ENCODE data around the gene PES1. TPM values are rescaled to one million over a fixed set of nuclear protein-coding genes. Genes with fewer than 3 reads are reported as not detected.
"Not testable (repeated sequence)": the region's sequence is repeated elsewhere in the genome, so short reads cannot be mapped to it uniquely, and the experiment has no call there.

PES1 gene
- total and polyA plus RNA-seq, 2 donors = 29.1 to 49.1 TPM

DNA sequence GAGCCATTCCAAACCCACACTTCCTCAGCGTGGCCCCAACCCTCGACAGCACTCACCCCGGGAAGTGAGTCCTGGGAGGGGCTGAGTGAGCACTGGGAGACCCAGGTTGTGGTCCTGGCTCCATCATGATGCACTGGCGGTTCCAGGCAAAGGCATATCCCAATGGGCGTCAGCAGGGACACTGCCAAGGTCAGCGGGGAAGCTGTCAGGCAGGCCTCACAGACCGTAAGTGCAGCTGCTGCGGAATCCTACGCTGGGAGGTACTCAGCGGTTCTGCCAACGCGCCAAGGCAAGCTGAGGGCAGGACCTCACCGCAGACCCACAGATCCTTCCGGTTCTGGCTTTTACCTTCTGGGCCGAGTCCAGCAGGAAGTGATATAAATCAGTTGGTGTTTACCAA is 15.9 kb downstream of the PES1 start:
- Histone ChIP-seq H3K27ac (ENCODE audit: low read depth) (no peak overlapping the region), H3K36me3 (ENCODE audit: insufficient read depth) (peaks cover 10% of the 10 kb centered on the region), H3K4me3 (ENCODE audit: low read depth, low read length) (no peak overlapping the region), H3K4me1 (ENCODE audit: insufficient read depth) (peaks cover 3% of the 10 kb centered on the region)
- WGBS = 78% methylated on average over 15 of the region's 15 CpGs
- no peak for DNase-seq (ENCODE audit: extremely low spot score)

DNA sequence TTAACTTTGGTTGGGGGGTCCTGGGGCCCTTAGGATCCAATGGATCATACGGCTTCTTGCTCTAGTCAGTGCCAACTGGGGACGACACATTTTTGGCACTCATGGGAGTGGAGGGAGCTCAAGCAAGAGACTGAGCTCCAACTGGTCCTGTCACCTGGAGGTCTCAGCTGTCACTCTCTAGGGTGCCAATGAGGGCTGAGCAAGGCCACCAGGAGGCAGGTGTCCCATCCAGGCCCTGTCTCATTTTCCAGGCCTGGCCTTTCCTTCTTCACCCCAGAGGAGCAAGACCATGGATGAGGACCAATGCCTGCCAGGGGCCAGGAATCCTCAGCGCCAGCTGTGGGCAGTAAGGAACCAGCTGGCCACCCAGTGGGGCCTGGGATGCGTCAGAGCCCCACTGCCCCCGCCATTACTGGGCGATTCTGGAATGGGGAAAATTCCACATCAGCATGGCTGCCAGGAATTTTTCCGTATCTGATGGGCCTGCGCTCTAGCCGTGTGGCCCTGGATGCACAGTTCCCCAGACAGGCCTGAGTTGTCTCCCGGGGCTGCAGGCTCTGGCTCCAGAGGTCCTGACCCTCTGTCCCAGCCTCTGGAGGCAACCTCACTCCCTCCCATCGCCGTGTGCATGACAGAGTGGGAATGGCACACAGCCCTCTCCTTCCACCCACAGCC is 16.6 kb downstream of the PES1 start:
- 35% methylated on average over 12 of the region's 12 CpGs for WGBS
- peaks cover 3% of the 10 kb centered on the region for H3K4me1 ChIP-seq (ENCODE audit: insufficient read depth)
- DNase-seq (ENCODE audit: extremely low spot score) = no peak
- peaks cover 8% of the 10 kb centered on the region for H3K36me3 ChIP-seq (ENCODE audit: insufficient read depth)
- no peak overlapping the region for H3K4me3 ChIP-seq (ENCODE audit: low read depth, low read length)
- no peak overlapping the region for H3K27ac ChIP-seq (ENCODE audit: low read depth)

DNA sequence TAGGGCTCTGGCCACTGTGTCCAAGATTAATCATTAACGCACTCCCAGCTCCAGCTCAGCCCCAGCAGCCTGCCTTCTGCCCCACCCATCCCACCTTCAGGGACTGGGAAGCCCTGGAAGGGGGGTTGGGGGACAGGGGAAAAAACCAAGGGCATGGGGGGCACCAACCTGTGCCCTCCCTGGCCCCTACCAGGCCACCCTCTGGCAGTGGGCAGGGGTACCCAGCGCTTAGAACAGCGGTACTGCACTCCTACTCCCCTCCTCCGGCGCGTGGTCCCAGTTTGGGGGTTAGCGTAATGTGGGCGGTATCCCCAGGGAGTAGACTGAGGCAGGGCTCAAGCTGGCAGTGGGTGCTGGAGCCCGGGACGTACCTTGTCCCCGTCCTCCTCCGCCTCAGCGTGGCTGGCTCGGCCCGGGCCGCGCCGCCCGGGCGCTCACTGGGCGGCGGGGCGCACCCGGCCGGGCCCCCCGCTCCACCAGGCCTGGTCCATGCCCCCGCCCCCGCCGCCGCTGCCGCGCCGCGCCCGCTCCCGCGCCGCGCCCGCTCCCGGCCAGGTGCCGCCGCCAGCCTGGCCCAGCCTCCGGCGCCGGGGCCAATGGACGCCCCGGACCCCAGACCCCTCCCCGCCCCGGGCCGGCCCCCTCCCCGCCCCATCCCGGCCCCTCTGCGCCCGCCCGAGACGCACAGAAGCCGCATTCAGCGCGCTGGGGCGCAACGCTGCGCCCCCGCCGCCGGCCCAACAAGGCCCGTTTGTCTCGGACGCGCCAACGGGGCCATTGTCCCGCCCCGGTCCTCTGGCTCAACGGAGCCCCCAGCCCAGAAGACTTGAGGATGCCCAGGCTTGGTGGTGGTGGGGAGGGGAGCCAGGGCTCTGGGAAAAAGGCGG is 17.4 kb downstream of the PES1 start, which contains the start of gene GAL3ST1:
TSS of gene GAL3ST1 (minus strand) at position 571 of the 887 bp plus-strand sequence. CDS start 17,273 bp downstream, outside the sequence.
- 2% methylated on average over 75 of the region's 75 CpGs for WGBS
- peaks cover 6% of the 10 kb centered on the region for H3K36me3 ChIP-seq (ENCODE audit: insufficient read depth)
- no peak within 1 kb of the TSS for H3K27ac ChIP-seq (ENCODE audit: low read depth)
- DNase-seq (ENCODE audit: extremely low spot score) = no peak
- H3K4me1 ChIP-seq (ENCODE audit: insufficient read depth) = peaks cover 3% of the 10 kb centered on the region
- H3K4me3 ChIP-seq (ENCODE audit: low read depth, low read length) = peak within 1 kb of the TSS; percentile 13

DNA sequence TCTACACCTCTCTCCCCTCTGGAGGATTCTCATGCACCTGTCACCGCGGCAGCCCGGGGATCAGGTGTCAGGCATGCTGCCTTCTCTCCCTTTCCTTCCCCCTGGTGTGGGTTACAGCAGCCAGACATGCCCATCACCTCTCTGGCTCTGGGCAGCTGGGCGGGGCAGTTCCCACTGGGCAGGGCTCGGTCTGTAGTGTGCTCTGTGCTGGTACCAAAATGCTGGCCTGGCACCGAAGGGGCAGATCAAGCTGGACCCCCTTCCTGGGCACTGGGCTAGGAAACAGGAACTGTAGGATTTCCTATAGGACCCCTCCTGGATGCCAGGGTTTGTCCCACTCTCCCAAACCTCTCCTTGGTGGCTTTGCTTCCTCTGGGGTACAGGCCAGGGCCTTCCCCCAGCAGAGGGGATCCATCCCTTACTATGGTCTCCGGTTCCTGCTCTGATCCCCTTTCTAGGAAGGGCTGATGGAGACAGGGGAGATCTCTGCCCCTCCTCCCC is 18.1 kb downstream of the PES1 start:
- H3K36me3 ChIP-seq (ENCODE audit: insufficient read depth) = peaks cover 2% of the 10 kb centered on the region
- H3K27ac ChIP-seq (ENCODE audit: low read depth) = no peak overlapping the region
- 52% methylated on average over 7 of the region's 7 CpGs for WGBS
- H3K4me3 ChIP-seq (ENCODE audit: low read depth, low read length) = no peak overlapping the region
- H3K4me1 ChIP-seq (ENCODE audit: insufficient read depth) = peaks cover 3% of the 10 kb centered on the region
- no peak for DNase-seq (ENCODE audit: extremely low spot score)

DNA sequence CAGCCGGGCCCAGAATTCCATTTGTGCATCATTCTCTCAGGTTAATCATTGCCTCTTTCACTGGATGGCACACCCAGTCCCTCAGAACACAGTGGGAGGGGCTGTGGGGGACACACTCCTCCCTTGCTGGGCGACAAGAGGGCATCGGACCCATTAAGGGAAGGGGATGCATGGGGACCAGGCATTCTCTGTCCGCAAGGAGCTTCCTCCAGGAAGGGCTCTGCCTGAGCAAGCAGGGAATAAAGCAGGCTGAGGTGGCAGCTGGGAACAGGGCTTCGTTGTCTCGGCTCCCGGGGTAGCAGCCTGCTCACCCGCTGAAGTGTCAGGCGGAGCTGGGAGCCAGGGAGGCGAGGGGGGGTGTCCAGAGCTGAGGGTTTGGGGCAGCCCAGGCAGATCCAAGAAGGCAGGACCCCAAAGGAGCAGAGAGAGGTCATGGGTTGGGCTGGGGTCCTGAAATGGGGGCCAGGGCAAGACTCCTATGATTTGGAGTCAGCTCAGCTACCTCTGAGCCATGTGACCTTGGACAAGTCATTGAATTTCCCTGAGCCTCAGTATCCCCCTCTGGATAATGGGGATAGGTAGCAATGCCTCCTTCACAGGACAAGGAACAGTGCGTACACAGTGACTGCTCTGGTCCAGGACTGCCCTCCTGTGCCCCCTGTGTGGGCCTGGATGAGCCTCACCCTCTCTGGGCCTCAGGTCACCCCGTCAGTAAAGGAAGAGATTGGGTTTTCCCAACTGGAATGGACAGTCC is 18.7 kb downstream of the PES1 start:
- Histone ChIP-seq H3K4me1 (ENCODE audit: insufficient read depth) (peaks cover 3% of the 10 kb centered on the region), H3K27ac (ENCODE audit: low read depth) (no peak overlapping the region), H3K36me3 (ENCODE audit: insufficient read depth) (no peaks in the 10 kb centered on the region), H3K4me3 (ENCODE audit: low read depth, low read length) (no peak overlapping the region)
- 42% methylated on average over 12 of the region's 12 CpGs for WGBS
- no peak for DNase-seq (ENCODE audit: extremely low spot score)

DNA sequence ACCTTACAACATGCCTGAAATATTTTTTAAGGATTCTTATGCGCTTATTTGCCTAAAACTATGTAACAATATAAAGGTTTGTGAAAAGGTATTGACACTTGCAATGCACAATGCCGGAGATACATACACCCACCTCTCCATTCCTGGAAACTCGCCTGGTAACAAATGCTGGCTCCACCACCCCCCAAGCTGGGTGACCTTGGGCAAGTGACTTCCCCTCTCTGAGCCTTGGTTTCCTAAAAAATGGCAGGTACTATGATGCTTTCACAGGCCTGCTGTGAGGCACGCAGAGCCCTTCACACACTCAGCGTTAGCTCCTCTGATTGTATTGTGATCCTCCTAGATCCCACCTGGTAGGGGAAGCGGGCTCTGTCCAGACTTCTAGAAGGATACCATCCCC is 19.5 kb downstream of the PES1 start:
- H3K27ac ChIP-seq (ENCODE audit: low read depth) = no peak overlapping the region
- no peak for DNase-seq (ENCODE audit: extremely low spot score)
- H3K4me3 ChIP-seq (ENCODE audit: low read depth, low read length) = no peak overlapping the region
- no peaks in the 10 kb centered on the region for H3K36me3 ChIP-seq (ENCODE audit: insufficient read depth)
- WGBS = 84% methylated on average over 6 of the region's 6 CpGs
- peaks cover 3% of the 10 kb centered on the region for H3K4me1 ChIP-seq (ENCODE audit: insufficient read depth)

DNA sequence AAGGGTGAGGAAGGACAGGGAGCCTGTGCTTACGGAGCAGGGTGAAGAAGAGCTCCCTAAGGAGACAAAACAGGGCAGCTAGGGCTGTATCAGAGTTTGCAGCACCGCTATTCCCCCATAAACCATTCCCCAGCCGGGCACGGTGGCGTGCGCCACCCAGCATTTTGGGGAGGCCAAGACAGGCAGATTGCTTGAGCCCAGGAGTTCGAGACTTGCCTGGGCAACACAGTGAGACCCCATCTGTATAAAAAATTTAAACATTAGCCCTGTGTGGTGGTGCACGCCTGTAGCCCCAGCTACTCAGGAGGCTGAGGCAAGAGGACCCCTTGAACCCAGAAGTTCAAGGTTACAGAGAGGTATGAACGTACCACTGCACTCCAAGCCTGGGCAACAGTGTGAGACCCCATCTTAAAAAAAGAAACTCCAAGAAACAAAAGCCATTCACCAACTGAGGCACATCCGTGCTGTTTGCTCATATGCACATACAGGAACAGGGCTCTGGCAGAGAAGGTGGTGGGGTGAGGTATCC is 22.0 kb downstream of the PES1 start:
- H3K4me3 ChIP-seq (ENCODE audit: low read depth, low read length) = no peak overlapping the region
- H3K36me3 ChIP-seq (ENCODE audit: insufficient read depth) = no peaks in the 10 kb centered on the region
- no peak overlapping the region for H3K27ac ChIP-seq (ENCODE audit: low read depth)
- H3K4me1 ChIP-seq (ENCODE audit: insufficient read depth) = peaks cover 3% of the 10 kb centered on the region
- no peak for DNase-seq (ENCODE audit: extremely low spot score)
- 92% methylated on average over 10 of the region's 10 CpGs for WGBS

DNA sequence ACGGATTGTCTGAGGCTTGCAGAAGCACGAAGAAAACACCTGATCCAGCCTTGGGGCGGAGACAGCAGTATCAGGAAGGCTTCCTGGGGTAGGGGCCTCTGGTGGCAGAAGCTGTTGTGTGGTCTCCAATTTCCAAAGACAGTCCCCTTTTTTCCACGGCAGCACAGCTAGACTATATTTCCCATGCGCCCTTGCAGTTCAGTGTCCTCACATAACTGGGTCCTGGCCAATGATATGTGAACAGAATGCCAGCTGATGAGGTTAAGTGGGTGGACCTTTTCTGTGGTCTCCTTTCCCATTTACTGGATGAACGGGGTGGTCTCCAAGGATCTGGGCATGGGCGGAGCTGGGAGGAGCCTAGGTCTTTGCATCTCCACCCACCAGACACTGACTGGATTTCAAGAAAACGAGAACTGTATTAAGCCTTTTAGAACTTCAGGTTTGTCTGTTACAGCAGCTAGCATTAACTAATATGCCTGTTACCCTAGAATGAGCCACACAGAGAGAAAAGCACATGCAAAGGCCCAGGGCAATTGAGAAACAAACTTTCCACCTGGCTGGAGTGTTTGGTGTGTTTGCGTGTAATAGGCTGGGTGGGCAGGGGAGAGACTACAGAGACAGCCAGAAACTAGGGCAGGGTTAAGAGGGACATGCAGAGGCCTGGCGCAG is 23.4 kb downstream of the PES1 start:
- Histone ChIP-seq H3K4me3 (ENCODE audit: low read depth, low read length) (no peak overlapping the region), H3K4me1 (ENCODE audit: insufficient read depth) (no peaks in the 10 kb centered on the region), H3K27ac (ENCODE audit: low read depth) (no peak overlapping the region), H3K36me3 (ENCODE audit: insufficient read depth) (no peaks in the 10 kb centered on the region)
- no peak for DNase-seq (ENCODE audit: extremely low spot score)
- WGBS = 60% methylated on average over 10 of the region's 10 CpGs

DNA sequence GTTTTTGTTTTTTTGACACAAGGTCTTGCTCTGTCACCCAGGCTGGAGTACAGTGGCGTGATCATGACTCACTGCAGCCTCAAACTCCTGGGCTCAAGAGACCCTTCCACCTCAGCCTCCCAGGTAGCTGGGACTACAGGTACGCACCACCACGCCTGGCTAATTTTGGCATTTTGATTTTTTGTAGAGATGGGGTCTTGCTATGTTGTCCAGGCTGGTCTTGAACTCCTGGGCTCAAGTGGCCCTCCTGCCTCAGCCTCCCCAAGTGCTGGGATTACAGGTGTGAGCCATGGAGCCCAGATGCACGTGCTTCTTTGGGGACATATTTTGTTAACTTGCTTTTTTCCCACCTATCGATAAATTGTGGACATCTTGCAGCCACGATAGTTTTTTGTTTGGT is 24.4 kb downstream of the PES1 start:
- not testable (repeated sequence) for H3K27ac ChIP-seq (ENCODE audit: low read depth); H3K4me1 ChIP-seq (ENCODE audit: insufficient read depth); H3K4me3 ChIP-seq (ENCODE audit: low read depth, low read length); H3K36me3 ChIP-seq (ENCODE audit: insufficient read depth); DNase-seq (ENCODE audit: extremely low spot score)
- whole genome bisulfite sequencing = 88% methylated on average over 6 of the region's 6 CpGs

DNA sequence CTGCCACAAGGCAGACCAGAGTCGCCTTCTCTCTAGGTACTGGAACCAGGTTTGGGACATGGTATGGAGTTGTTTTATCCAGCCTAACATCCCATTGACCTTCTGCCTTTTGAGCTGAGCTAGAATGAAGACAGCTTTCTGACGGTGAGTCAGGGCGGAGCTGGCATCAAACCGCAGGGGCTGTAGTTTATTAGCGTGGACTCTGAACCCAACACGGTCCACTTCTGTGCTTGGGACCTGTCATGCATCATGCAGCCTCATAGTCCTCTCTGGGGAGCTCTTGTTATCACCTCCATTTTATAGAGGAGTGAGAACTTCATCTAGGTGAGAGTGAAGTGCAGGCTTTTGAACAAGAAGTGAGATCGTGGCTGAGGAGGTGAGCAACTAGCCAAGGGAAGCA is 25.6 kb downstream of the PES1 start:
- no peak for DNase-seq (ENCODE audit: extremely low spot score)
- WGBS = 68% methylated on average over 7 of the region's 7 CpGs
- no peak overlapping the region for H3K4me3 ChIP-seq (ENCODE audit: low read depth, low read length)

DNA sequence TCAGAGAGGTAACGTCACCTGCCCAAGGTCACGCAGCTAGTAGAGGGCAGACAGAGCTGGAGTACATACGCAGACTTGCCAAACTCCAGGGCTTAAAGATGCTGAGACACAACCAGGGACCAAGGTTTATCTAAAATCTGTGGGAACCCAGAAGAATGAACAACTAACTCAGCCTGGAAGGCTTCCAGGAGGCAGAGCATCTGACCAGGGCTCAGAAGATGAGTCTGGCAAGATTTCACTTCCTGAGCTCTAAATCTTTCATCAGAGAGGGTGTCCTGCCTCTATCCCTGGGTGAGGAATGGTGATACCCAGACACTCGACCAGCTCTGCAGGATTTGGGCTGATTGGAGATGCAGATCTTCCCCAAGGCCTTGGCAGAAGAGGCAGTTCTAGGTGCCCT is 26.4 kb downstream of the PES1 start:
- Histone ChIP-seq H3K4me3 (ENCODE audit: low read depth, low read length) (no peak overlapping the region), H3K4me1 (ENCODE audit: insufficient read depth) (no peaks in the 10 kb centered on the region), H3K36me3 (ENCODE audit: insufficient read depth) (no peaks in the 10 kb centered on the region), H3K27ac (ENCODE audit: low read depth) (no peak overlapping the region)
- 66% methylated on average over 4 of the region's 4 CpGs for WGBS
- DNase-seq (ENCODE audit: extremely low spot score) = no peak

More for the DNA sequence above, 25.6 kb downstream of the PES1 start:
- no peaks in the 10 kb centered on the region for H3K4me1 ChIP-seq (ENCODE audit: insufficient read depth)
- H3K36me3 ChIP-seq (ENCODE audit: insufficient read depth) = no peaks in the 10 kb centered on the region
- no peak overlapping the region for H3K27ac ChIP-seq (ENCODE audit: low read depth)

DNA sequence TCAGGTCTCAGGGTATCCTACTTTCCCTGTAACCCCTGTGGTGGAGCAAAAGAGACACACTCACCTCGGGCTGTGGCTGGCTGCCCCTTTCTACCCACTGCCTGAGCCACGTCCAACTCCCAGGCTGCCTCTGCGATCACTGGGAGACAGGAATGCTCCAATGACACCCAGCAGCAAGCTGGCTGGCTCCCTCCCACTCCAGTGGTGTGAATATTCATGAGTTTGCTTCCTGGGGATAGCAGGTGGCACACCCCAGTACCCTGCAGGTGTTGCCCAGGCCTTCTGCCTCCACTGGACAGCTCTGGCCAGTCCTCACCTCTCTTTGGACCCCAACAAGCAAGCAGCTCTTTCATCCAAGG is 27.0 kb downstream of the PES1 start:
- WGBS = 25% methylated on average over 3 of the region's 3 CpGs
- no peaks in the 10 kb centered on the region for H3K4me1 ChIP-seq (ENCODE audit: insufficient read depth)
- H3K36me3 ChIP-seq (ENCODE audit: insufficient read depth) = no peaks in the 10 kb centered on the region
- H3K4me3 ChIP-seq (ENCODE audit: low read depth, low read length) = no peak overlapping the region
- H3K27ac ChIP-seq (ENCODE audit: low read depth) = no peak overlapping the region
- DNase-seq (ENCODE audit: extremely low spot score) = no peak
